MCF 10A (cell line): ENCODE results near the gene ANKZF1. TPM values are rescaled to one million over a fixed set of nuclear protein-coding genes. Genes with fewer than 3 reads are reported as not detected.
A peak's percentile ranks its signal among the peaks of the same experiment; 100 is the strongest.

ENCODE experiments used
- BruUV-seq: library from RNA; stranded (reverse); fragments of 400-500 nt; replicated peaks from 2 replicates; lab custom pipeline; 2021; lab: Mats Ljungman, UMichigan
- CTCF ChIA-PET: fragments of 300-600 bp; sonication (Branson Sonifier 250); formaldehyde crosslinking; extraction: SDS; loops from one replicate; lab custom pipeline; 2021; ENCODE audit warnings: antibody characterized with exemption, inconsistent platforms; lab: Yijun Ruan, JAX
- POLR2A ChIA-PET: fragments of 300-600, 350-650 bp; sonication (Branson Sonifier 250); formaldehyde crosslinking; extraction: SDS; loops from one replicate; lab custom pipeline; 2020; ENCODE audit warnings: antibody characterized with exemption, inconsistent platforms; lab: Yijun Ruan, JAX
- DNase-seq: peaks from one replicate; pipeline ENCODE4 v3.0.0-alpha.2; 2018; ENCODE audit not compliant: unreplicated experiment
- H3K27ac Mint-ChIP-seq: one replicate; pipeline ENCODE4 v1.8.0; 2022; ENCODE audit warnings: mild to moderate bottlenecking, low read depth, mixed read lengths; ENCODE audit not compliant: unreplicated experiment
- H3K27me3 Mint-ChIP-seq: one replicate; pipeline ENCODE4 v1.8.0; 2022; ENCODE audit warnings: mixed read lengths; ENCODE audit not compliant: insufficient read depth, unreplicated experiment
- H3K36me3 Mint-ChIP-seq: one replicate; pipeline ENCODE4 v1.8.0; 2022; ENCODE audit warnings: mild to moderate bottlenecking, moderate library complexity, mixed read lengths; ENCODE audit not compliant: insufficient read depth, unreplicated experiment
- H3K4me1 Mint-ChIP-seq: one replicate; pipeline ENCODE4 v1.8.0; 2022; ENCODE audit warnings: mixed read lengths; ENCODE audit not compliant: insufficient read depth, unreplicated experiment
- H3K4me3 Mint-ChIP-seq: one replicate; pipeline ENCODE4 v1.8.0; 2022; ENCODE audit warnings: mild to moderate bottlenecking, moderate library complexity, mixed read lengths; ENCODE audit not compliant: unreplicated experiment
- H3K9me3 Mint-ChIP-seq: one replicate; pipeline ENCODE4 v1.8.0; 2022; ENCODE audit warnings: mixed read lengths; ENCODE audit not compliant: unreplicated experiment
- intact Hi-C: fragments of 100-400 bp; cut with micrococcal nuclease; formaldehyde crosslinking; loops from 2 replicates; pipeline ENCODE4 v1.14.1; 2022
- total RNA-seq: library from RNA; stranded (reverse); gene quantifications from 2 replicates; pipeline ENCODE4 v1.2.3, GENCODE V29; 2022
- TF ChIP-seq, protein P1 (sequence below): fragments of 200-600 bp; IDR thresholded peaks from one replicate; pipeline ENCODE4 v1.8.0; 2022; ENCODE audit warnings: antibody characterized with exemption, mild to moderate bottlenecking; ENCODE audit not compliant: unreplicated experiment

ANKZF1 gene
- total RNA-seq, 1 experiment from 2014 or later: 45.6 TPM

DNA sequence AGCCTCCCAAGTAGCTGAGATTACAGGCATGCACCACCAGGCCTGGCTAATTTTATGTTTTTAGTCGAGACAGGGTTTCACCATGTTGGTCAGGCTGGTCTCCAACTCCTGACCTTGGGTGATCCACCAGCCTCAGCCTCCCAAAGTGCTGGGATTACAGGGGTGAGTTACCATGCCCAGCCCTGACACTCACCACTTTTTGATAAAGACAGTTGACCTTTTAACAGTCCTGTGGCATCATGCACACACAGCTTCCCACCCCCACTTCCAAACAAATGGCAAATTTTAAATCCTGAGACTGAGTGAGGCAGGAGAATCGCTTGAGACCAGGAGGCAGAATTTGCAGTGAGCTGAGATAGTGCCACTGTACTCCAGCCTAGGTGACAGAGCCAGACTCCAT is 43.4 kb downstream of the ANKZF1 start:
- ChIA-PET CTCF (interaction anchor here (0.7 to 18.2 kb wide), 4 partner anchors 21 to 202 kb away, joined by 3 to 445 read pairs (median 4); no protein-coding TSS in a partner anchor), POLR2A (interaction anchor here (3.6 to 10.0 kb wide), 4 partner anchors 18 to 96 kb away, joined by 22 to 263 read pairs (median 102); partner anchors contain the start of genes CNPPD1, GLB1L, RETREG2 and STK16)
- Mint-ChIP-seq H3K36me3 (no peaks in the 10 kb centered on the region), H3K27ac (peak overlapping the region; percentile 91), H3K9me3 (no peaks in the 10 kb centered on the region), H3K27me3 (no peaks in the 10 kb centered on the region), H3K4me1 (peaks cover 33% of the 10 kb centered on the region), H3K4me3 (no peak overlapping the region)
- DNase-seq: peak; percentile 40
- intact Hi-C loops: no loop called here
- BruUV-seq: no TSS peak
- TF ChIP-seq, protein P1, sequence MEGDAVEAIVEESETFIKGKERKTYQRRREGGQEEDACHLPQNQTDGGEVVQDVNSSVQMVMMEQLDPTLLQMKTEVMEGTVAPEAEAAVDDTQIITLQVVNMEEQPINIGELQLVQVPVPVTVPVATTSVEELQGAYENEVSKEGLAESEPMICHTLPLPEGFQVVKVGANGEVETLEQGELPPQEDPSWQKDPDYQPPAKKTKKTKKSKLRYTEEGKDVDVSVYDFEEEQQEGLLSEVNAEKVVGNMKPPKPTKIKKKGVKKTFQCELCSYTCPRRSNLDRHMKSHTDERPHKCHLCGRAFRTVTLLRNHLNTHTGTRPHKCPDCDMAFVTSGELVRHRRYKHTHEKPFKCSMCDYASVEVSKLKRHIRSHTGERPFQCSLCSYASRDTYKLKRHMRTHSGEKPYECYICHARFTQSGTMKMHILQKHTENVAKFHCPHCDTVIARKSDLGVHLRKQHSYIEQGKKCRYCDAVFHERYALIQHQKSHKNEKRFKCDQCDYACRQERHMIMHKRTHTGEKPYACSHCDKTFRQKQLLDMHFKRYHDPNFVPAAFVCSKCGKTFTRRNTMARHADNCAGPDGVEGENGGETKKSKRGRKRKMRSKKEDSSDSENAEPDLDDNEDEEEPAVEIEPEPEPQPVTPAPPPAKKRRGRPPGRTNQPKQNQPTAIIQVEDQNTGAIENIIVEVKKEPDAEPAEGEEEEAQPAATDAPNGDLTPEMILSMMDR: no peak

DNA sequence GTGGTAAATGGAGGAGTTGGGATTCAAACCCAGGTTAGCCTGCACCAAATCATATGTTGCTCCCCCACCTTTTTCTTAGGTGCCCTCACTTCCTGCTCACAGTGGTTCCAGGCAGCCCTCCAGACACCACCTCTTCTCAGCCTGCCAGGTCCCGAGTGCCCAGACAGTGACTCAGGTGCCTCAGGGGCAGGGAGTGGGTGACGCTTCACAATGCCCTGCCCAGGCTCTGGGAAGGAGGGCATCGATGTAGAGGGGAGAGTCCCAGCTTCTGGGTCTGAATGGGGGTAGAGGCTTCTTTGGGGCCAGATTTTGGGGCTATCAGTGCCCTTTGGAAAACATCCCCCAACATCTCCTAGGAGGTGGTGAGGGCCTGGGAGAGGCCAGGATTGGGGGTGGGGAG is 44.3 kb downstream of the ANKZF1 start:
- no peaks in the 10 kb centered on the region for H3K27me3 Mint-ChIP-seq

GRCh38 chr2:219274361-219274921 is 44.8 kb downstream of the ANKZF1 start:
- no peaks in the 10 kb centered on the region for H3K27me3 Mint-ChIP-seq
- H3K4me1 Mint-ChIP-seq: peaks cover 34% of the 10 kb centered on the region
- TF ChIP-seq, protein P1: no peak
- POLR2A ChIA-PET: interaction anchor here (0.8 to 10.0 kb wide), 11 partner anchors 10 to 269 kb away, joined by 3 to 263 read pairs (median 6); partner anchors contain the start of genes ABCB6, ANKZF1, ATG9A and CHPF
- peak; percentile 65 for DNase-seq
- H3K9me3 Mint-ChIP-seq: no peaks in the 10 kb centered on the region
- intact Hi-C loops: loop anchor here (1.0 kb wide), 1 partner anchor 21 kb away; the partner anchor contains the start of genes TUBA4A and TUBA4B
- peak overlapping the region; percentile 91 for H3K27ac Mint-ChIP-seq
- no peaks in the 10 kb centered on the region for H3K36me3 Mint-ChIP-seq
- CTCF ChIA-PET: interaction anchor here (0.6 to 18.2 kb wide), 9 partner anchors 13 to 244 kb away, joined by 3 to 445 read pairs (median 3); partner anchors contain the start of genes ANKZF1 and NHEJ1
- peak overlapping the region; percentile 44 for H3K4me3 Mint-ChIP-seq
- BruUV-seq: TSS peak; percentile 81

More for the DNA sequence above, 44.3 kb downstream of the ANKZF1 start:
- DNase-seq: peak; percentile 94
- Mint-ChIP-seq H3K36me3 (no peaks in the 10 kb centered on the region), H3K4me3 (peak overlapping the region; percentile 44), H3K9me3 (no peaks in the 10 kb centered on the region), H3K27ac (peak overlapping the region; percentile 91), H3K4me1 (peaks cover 39% of the 10 kb centered on the region)
- BruUV-seq: no TSS peak
- CTCF ChIA-PET: interaction anchor here (0.6 to 18.2 kb wide), 8 partner anchors 13 to 114 kb away, joined by 3 to 445 read pairs (median 3); partner anchors contain the start of genes ANKZF1 and NHEJ1
- POLR2A ChIA-PET: interaction anchor here (0.8 to 10.0 kb wide), 11 partner anchors 10 to 270 kb away, joined by 3 to 263 read pairs (median 6); partner anchors contain the start of genes ABCB6, ANKZF1, ATG9A and CHPF
- intact Hi-C loops: loop anchor here (1.0 kb wide), 1 partner anchor 21 kb away; the partner anchor contains the start of genes TUBA4A and TUBA4B
- TF ChIP-seq, protein P1: no peak
